ENCODE data around the gene SAXO2.
"Not testable (repeated sequence)": the region's sequence is repeated elsewhere in the genome, so short reads cannot be mapped to it uniquely, and the experiment has no call there.

Gene SAXO2

GRCh38 chr15:82288202-82288601 is 25.6 kb downstream of the SAXO2 start:
- DNase-seq: not testable (repeated sequence)

- no peak for DNase-seq
Observed at GRCh38 chr15:82292271-82292670, 29.7 kb downstream of the SAXO2 start.

- no peak for DNase-seq
Observed at GRCh38 chr15:82294061-82294690, 31.6 kb downstream of the SAXO2 start.

- no peak for DNase-seq
Observed at GRCh38 chr15:82297546-82297945, 34.9 kb downstream of the SAXO2 start.

- DNase-seq: no peak
Observed at GRCh38 chr15:82298032-82298431, 35.4 kb downstream of the SAXO2 start.

- DNase-seq: peak; percentile 23
Observed at GRCh38 chr15:82298520-82298919, 35.9 kb downstream of the SAXO2 start.

GRCh38 chr15:82299511-82299914 is 36.9 kb downstream of the SAXO2 start:
- DNase-seq: not testable (repeated sequence)

- DNase-seq: not testable (repeated sequence)
Observed at GRCh38 chr15:82300326-82300725, 37.7 kb downstream of the SAXO2 start.

GRCh38 chr15:82300883-82301282 is 38.3 kb downstream of the SAXO2 start:
- no peak for DNase-seq

- DNase-seq: no peak
Observed at GRCh38 chr15:82301296-82302016, 38.8 kb downstream of the SAXO2 start.

GRCh38 chr15:82303956-82304777 is 41.5 kb downstream of the SAXO2 start:
- DNase-seq: no peak

GRCh38 chr15:82304778-82305090 is 42.1 kb downstream of the SAXO2 start:
- DNase-seq: no peak

- no peak for DNase-seq
Observed at GRCh38 chr15:82305621-82306048, 43.0 kb downstream of the SAXO2 start.

- no peak for DNase-seq
Observed at GRCh38 chr15:82306791-82307713, 44.4 kb downstream of the SAXO2 start.

GRCh38 chr15:82307714-82308081 is 45.1 kb downstream of the SAXO2 start:
- no peak for DNase-seq

- no peak for DNase-seq
Observed at GRCh38 chr15:82309802-82310201, 47.2 kb downstream of the SAXO2 start.

GRCh38 chr15:82311321-82311720 is 48.7 kb downstream of the SAXO2 start:
- not testable (repeated sequence) for DNase-seq

GRCh38 chr15:82312586-82313349 is 50.1 kb downstream of the SAXO2 start:
- no peak for DNase-seq

GRCh38 chr15:82313446-82313845 is 50.8 kb downstream of the SAXO2 start:
- DNase-seq: no peak

- not testable (repeated sequence) for DNase-seq
Observed at GRCh38 chr15:82313951-82314768, 51.5 kb downstream of the SAXO2 start.
